SHP77 treated with DMSO at 0.1 percent for 48 hours (cell line): ENCODE measurements around the gene TUBB2A.
"Not testable (repeated sequence)": the region's sequence is repeated elsewhere in the genome, so short reads cannot be mapped to it uniquely, and the experiment has no call there.

Experiments used
- DNase-seq: peaks from one replicate; lab custom pipeline; 2025; lab: John Stamatoyannopoulos, UW

The TUBB2A gene

DNA sequence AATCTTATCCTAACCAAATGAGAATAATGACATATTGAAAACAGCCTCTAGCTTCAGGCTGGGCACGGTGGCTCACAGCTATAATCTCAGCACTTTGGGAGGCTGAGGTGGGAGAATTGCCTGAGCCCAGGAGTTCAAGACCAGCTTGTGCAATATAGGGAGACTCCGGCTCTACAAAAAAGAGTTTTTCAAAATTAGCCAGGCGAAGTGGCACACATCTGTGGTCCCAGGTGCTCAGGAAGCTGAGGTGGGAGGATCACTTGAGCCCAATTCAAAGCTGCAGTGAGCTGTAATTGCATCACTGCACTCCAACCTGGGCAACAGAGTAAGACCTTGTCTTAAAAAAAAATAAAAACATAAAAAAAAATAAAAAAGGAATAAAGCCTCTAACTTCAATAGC lies 4.7 kb downstream of the TUBB2A start:
- no peak for DNase-seq

DNA sequence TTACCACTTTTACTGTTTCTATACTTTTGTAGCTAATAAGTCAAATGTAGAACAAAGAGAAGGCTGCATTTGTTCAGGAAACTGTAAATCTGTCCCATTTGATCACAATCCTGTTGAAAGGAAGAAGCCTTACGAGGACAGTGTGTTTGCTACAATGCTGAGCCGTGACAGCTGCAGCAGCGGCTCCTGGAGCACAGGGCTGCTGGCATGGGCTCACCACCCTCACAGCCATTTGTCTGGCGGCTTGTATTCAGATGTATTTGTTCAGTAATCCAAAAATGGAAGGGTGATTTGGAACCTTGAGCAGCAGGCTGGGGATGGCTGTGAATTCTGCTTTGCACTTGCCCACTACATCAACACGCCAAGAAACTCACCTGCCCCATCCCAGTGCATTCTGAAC lies 5.7 kb downstream of the TUBB2A start:
- peak; percentile 27 for DNase-seq

DNA sequence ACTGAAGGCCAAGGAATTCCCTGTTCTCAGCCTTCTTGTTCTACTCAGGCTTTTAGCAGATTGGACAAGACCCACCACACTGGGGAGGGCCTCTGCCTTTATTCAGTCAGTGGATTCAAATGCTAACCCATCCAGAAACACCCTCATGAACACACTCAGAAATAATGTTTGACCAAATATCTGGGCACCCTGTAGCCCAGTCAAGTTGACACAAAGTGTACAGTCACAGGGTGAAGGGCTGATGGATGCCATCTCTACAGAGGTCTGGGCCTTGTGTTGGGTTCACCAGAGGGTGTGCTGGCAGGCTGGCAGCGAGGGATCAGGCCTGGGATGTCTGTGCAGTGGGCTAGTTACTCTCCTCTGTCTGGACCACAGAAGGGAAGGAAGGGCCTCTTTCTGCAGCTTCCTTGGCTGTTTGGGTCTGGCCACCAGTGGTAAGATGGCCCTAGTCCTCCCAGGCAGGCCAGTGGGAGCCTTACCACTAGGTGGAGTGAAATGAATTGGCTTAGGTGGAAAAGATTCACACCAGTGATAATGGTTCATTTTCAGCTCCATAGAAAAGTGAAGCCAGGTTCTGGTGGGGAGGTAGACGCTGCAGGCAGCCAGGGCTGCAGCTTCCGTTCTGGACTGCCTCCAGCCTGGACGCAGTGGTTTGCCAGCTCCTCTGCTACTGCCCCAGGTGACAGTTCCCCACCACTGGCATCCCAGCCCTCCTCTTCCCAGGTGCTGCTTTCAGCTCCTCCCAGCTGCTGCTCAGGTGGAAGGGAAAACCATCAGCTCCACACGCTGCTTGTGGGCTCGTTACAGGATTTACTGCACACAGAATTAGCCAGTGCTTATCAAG lies 9.2 kb downstream of the TUBB2A start:
- no peak for DNase-seq

GRCh38 chr6:3144571-3144970 lies 12.8 kb downstream of the TUBB2A start:
- no peak for DNase-seq

- DNase-seq = no peak
These were observed 14.2 kb downstream of the TUBB2A start for GRCh38 chr6:3143158-3143557.

DNA sequence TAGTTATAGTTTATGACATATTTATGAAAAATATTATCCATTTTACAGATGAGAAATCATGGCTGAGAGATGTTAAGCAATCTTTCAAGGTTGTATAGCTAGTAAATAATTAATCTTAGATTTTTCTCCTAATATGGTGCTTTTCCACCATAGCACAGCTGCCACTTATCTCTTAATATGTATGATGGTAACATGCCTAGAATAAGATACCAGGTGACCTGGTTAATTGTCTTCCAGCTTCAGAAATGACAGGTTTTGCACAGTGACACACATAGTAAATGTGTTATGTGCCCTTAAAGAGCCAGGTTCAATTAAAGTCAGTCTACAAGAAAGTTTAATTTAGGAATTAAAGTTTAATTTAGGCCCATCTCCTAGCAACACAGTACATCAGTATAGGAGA lies 14.8 kb downstream of the TUBB2A start:
- DNase-seq = no peak

GRCh38 chr6:3140201-3140600 lies 17.1 kb downstream of the TUBB2A start:
- no peak for DNase-seq

GRCh38 chr6:3139090-3139903 lies 18.0 kb downstream of the TUBB2A start:
- peak; percentile 96 for DNase-seq

DNA sequence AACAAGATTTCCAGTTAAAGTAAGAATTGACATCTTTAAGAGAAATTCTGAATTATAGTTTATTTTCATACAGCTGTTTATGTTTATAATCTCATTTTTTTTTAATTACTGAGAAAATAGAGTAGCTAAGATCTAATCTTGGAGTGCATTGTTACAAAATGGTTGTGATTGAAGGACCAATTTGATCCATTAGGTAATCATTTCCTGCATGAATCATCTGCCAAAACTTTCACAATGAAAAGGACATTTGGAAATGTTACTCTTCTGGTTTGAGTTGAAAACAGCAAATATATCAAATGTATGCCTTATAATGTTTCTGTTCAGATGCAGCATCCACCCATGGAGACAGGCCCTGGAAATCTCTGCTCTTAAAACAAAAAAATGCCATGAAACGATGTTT lies 19.0 kb downstream of the TUBB2A start:
- no peak for DNase-seq

- DNase-seq = not testable (repeated sequence)
These were observed 19.5 kb downstream of the TUBB2A start for GRCh38 chr6:3137873-3138272.

DNA sequence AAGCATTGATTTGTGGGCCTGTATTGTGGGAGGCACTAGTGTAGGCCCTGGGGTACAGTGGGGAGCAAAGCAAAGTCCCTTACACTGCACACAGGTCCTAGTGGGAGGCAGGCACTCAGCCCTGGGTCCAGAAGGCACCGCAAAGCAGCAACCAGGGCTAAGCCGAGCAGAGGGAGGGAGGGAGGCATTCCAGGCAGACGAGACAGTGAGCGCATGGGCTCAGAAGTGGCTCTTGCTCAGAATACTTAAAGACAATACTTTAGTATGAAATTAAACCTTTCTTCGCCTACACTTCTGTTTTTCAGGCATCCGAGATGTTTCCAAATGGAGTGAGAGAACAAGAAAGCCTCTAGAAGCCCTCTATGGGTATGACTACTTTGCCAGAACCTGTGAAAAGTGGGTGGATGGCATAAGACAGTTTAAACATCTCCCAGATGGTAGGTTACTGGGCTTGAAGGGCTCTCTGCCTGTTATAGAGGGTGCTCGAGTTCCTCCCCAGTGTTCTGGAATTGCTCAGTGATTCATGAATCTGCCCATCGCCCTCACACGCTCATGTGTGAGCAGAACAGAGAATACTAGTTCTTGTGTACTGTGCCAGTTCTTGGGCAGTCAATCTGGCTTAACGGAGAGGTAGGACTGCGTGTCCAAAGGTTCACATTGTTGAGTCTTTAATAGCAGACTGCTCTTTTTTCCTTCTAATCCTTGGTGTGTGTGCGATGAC lies 20.1 kb downstream of the TUBB2A start:
- no peak for DNase-seq

DNA sequence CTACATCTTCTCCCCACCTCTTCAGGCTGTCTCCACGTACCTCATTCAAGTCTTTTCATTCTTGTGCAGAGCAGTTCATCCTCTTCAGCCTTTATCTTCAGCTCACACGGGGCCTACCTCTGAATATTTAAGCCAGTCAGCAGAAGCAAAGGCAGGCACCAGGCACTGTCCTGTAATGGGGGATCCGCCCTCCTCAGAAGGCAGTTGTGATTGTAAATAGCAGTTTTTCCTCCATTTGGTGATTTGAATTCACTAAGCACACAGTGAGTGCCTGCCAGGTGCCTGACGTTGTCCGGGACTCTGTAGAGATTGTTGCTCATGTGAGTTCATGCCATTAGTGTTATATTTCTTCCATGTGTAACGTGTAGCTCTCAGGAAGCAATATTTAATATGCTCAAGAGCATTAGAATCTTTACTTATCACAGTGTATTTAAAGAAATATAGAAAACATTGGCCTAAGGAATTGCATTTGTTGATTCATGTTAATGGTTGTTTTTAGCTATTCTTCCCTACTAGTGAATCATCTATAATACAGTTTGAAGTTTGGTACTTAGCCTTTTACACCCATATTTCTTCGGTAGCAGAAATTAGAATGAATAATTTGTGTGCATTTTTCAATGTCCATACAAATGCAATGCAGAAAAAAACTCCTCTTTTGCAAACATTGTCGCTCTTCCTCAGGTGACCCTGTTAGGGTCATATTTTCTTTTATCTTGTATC lies 20.9 kb downstream of the TUBB2A start:
- peak; percentile 38 for DNase-seq

- DNase-seq = peak; percentile 25
These were observed 21.6 kb downstream of the TUBB2A start for GRCh38 chr6:3135668-3136291.

- DNase-seq = no peak
These were observed 23.8 kb downstream of the TUBB2A start for GRCh38 chr6:3133515-3133914.

GRCh38 chr6:3131695-3132094 lies 25.6 kb downstream of the TUBB2A start:
- no peak for DNase-seq

DNA sequence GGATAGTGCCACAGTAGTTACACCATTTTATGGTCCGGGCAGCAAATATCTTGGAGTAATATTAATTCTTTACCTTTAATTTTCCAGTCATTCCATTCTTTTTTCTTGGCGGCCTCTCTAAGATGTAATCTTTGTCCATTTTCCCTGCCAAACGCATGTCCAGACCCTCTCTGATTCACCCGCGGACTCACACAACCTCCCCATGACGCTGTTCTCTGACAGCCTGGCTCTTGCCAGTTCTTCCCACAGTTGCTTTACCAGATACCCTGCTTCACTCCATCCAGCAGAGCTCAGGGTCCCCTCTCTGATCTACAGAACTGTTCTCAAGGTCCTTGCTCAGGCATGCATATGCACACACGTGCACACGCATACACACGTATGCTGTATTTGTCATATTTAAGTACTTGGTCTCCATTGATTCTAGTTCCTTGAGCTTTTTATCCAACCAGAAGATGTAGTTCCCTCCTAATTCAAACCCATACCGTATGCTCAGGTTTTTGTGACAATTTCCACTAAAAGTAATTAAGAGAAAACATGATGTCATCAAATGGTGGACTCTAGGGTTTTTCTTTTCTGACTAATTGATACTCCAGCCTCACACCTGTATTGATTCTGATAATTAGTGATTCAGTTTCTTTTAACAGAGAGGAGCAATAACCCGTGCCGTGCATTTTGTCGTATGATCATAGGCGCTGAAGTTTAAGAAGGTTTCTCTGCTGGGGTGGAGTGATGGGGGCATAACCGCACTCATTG lies 28.8 kb downstream of the TUBB2A start:
- DNase-seq = no peak

DNA sequence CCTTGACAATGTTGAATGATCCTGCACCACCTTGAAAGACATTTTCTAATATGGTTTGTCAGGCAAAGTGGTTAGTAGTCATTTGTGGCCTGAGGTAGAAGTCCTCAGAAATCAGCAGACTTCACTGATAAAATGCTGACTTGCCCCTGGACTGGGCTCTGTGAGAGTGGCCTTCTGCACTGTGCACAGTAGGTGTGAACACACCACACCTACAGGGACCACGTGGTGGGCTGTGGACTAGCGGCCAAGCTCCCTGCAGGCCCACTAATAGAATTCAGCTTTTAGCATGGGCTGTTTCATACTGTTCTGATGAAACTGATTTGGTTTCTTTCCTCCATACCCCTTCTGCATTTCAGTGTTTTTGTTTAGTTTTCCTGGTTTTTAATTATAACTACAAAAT lies 31.5 kb downstream of the TUBB2A start:
- no peak for DNase-seq

- no peak for DNase-seq
These were observed 32.7 kb downstream of the TUBB2A start for GRCh38 chr6:3124667-3125066.

DNA sequence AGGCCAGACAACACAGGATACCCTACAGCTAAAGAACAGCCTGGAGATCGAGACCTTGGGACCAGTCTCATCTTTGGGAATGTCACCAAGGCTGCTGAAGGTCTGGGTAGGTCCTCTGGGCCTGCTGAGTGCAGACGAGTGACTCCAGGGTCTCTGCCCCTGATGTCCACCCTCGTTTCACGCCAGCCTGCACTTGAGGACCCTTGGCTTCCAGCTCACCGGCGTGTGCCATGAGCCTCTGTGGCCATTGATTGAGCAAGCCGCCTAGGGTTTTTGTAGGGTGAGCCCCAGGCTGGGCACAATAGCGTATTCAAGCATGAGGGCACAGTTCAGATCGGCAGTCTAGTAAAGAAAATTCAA lies 34.5 kb downstream of the TUBB2A start:
- DNase-seq = no peak

GRCh38 chr6:3120765-3121089 lies 36.6 kb downstream of the TUBB2A start:
- no peak for DNase-seq
